GM23338 (cell line): Measurements from ENCODE around the gene ATP4B.

Experiments
- CTCF ChIP-seq, 2 experiments: fragments of 200-600 bp in 1 of 2; sonication (generic) in 1 of 2; conservative IDR thresholded peaks; 2 replicates each; pipeline versions ENCODE4 v1.5.1 to v1.6.1; 2016 to 2017; ENCODE audit warnings: antibody characterized with exemption in 2 of 2, low read depth in 2 of 2, mild to moderate bottlenecking in 2 of 2, moderate library complexity in 1 of 2
- EZH2 ChIP-seq: fragments of 200-600 bp; sonication (generic); IDR thresholded peaks from one replicate; pipeline ENCODE4 v1.8.0; 2017; ENCODE audit warnings: antibody characterized with exemption, mild to moderate bottlenecking, low read depth; ENCODE audit not compliant: unreplicated experiment
- REST ChIP-seq: IDR thresholded peaks from one replicate; pipeline ENCODE4 v1.6.1; 2018; ENCODE audit warnings: antibody characterized with exemption; ENCODE audit not compliant: unreplicated experiment
- ZNF462 ChIP-seq: fragments of 250-450 bp; sonication (Bioruptor Pico); IDR thresholded peaks from 2 replicates; pipeline ENCODE4 v1.5.0; 2020; ENCODE audit warnings: mild to moderate bottlenecking, moderate library complexity
- TF ChIP-seq, protein P1 (sequence below): IDR thresholded peaks from 2 replicates; pipeline ENCODE4 v1.6.1; 2016; ENCODE audit warnings: antibody characterized with exemption

- TF ChIP-seq CTCF (conservative IDR thresholded peaks at IDR 0.05; ENCODE audit: low read depth in 2 of 2) (no peak), EZH2 (no peak), REST (no peak), ZNF462 (CRISPR knock-in tag) (no peak)
- TF ChIP-seq, protein P1, sequence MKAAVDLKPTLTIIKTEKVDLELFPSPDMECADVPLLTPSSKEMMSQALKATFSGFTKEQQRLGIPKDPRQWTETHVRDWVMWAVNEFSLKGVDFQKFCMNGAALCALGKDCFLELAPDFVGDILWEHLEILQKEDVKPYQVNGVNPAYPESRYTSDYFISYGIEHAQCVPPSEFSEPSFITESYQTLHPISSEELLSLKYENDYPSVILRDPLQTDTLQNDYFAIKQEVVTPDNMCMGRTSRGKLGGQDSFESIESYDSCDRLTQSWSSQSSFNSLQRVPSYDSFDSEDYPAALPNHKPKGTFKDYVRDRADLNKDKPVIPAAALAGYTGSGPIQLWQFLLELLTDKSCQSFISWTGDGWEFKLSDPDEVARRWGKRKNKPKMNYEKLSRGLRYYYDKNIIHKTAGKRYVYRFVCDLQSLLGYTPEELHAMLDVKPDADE = no peak
Observed at GRCh38 chr13:113648216-113648610, 9.8 kb downstream of the ATP4B start.
